HepG2 (cell line): ENCODE data around the gene TMC8. TPM values are rescaled to one million over a fixed set of nuclear protein-coding genes. Genes with fewer than 3 reads are reported as not detected.

ENCODE experiments used
- ATAC-seq: fragments of 200-7000 bp; cut with Tn5 transposase; 3 replicates; pipeline ENCODE4 v1.9.1; 2020; ENCODE audit warnings: mild to moderate bottlenecking, moderate library complexity
- BruUV-seq: library from RNA; stranded (reverse); fragments of 400-500 nt; replicated peaks from 2 replicates; lab custom pipeline; 2021; lab: Mats Ljungman, UMichigan
- CTCF ChIA-PET: fragments of 300-600 bp; formaldehyde crosslinking; extraction: SDS; loops from one replicate; lab custom pipeline; 2021; ENCODE audit warnings: low total read pairs, inconsistent platforms, low intra/inter-chr PET ratio; lab: Yijun Ruan, JAX
- POLR2A ChIA-PET: fragments of 350-600 bp; sonication (Branson Sonifier 250); formaldehyde crosslinking; loops from one replicate; lab custom pipeline; 2020; ENCODE audit warnings: antibody characterized with exemption, inconsistent platforms; lab: Yijun Ruan, JAX
- DNase-seq: peaks from one replicate; pipeline ENCODE4 v3.0.0-alpha.2; 2015; ENCODE audit warnings: low spot score
- FAIRE-seq: peaks from 3 replicates; lab custom pipeline; 2011; peaks lifted over from hg19 to GRCh38; lab: Jason Lieb, UNC
- H2AFZ ChIP-seq: one replicate; pipeline ENCODE4 v1.6.1; 2011; ENCODE audit warnings: low read length, inconsistent platforms
- H3K27ac ChIP-seq: fragments of 300-600 bp; 3 replicates; pipeline ENCODE4 v1.8.0; 2011; ENCODE audit warnings: mixed run types, mild to moderate bottlenecking, mixed read lengths, low read length, inconsistent platforms; ENCODE audit not compliant: insufficient read depth; ENCODE audit errors: extremely low read length
- H3K27me3 ChIP-seq, 2 experiments: fragments of 200-600 bp in 1 of 2; 2 replicates in 1 of 2; 3 replicates in 1 of 2; pipeline versions ENCODE4 v1.6.0 to v1.8.0; 2011; ENCODE audit warnings: low read length in 2 of 2, mild to moderate bottlenecking in 2 of 2, moderate library complexity in 2 of 2, inconsistent platforms in 1 of 2; ENCODE audit not compliant: insufficient read depth in 2 of 2, control insufficient read depth in 1 of 2
- H3K36me3 ChIP-seq, 2 experiments: fragments of 200-600 bp in 1 of 2; replicated peaks in 1 of 2; 2 replicates in 1 of 2; 3 replicates in 1 of 2; pipeline versions ENCODE4 v1.5.1 to v1.8.0; 2011; ENCODE audit warnings: low read length in 2 of 2, inconsistent platforms in 1 of 2; ENCODE audit not compliant: insufficient read depth in 2 of 2, control insufficient read depth in 1 of 2
- H3K4me1 ChIP-seq: 2 replicates; pipeline ENCODE4 v1.5.1; 2012; ENCODE audit warnings: low read length, inconsistent platforms; ENCODE audit not compliant: insufficient read depth
- H3K4me2 ChIP-seq: 2 replicates; pipeline ENCODE4 v1.6.0; 2011; ENCODE audit warnings: low read depth, low read length, inconsistent platforms
- H3K4me3 ChIP-seq, 3 experiments: fragments of 200-600 bp in 1 of 3; sonication (generic), shearing (Covaris generic) in 1 of 3; replicated peaks in 1 of 3; 2 replicates each; pipeline ENCODE4 v1.5.1; 2011 to 2016; ENCODE audit warnings: low read length in 3 of 3, inconsistent platforms in 2 of 3, low read depth in 2 of 3, mild to moderate bottlenecking in 2 of 3, control low read depth in 1 of 3, mixed read lengths in 1 of 3; ENCODE audit not compliant: insufficient read depth in 1 of 3
- H3K79me2 ChIP-seq: one replicate; pipeline ENCODE4 v1.6.1; 2011; ENCODE audit warnings: low read length, inconsistent platforms; ENCODE audit not compliant: insufficient read depth
- H3K9ac ChIP-seq: 2 replicates; pipeline ENCODE4 v1.6.0; 2011; ENCODE audit warnings: mild to moderate bottlenecking, low read depth, low read length, inconsistent platforms; ENCODE audit not compliant: insufficient read depth
- H3K9me3 ChIP-seq: 2 replicates; pipeline ENCODE4 v1.5.1; 2012; ENCODE audit warnings: mild to moderate bottlenecking, low read length
- H4K20me1 ChIP-seq: 2 replicates; pipeline ENCODE4 v1.6.0; 2011; ENCODE audit warnings: inconsistent platforms, mild to moderate bottlenecking, low read length, moderate library complexity; ENCODE audit not compliant: insufficient read depth
- CSRNP1 ChIP-seq: sonication (generic); formaldehyde crosslinking; IDR thresholded peaks from 2 replicates; pipeline ENCODE4 v1.8.1; 2023; ENCODE audit warnings: mild to moderate bottlenecking, missing genetic modification reagents
- HMG20B ChIP-seq: conservative IDR thresholded peaks from 2 replicates; pipeline ENCODE4 v1.6.1; 2016; ENCODE audit warnings: missing genetic modification reagents, missing compliant biosample characterization
- KDM5B ChIP-seq: sonication (generic); formaldehyde crosslinking; IDR thresholded peaks from 2 replicates; pipeline ENCODE4 v1.4.0; 2020; ENCODE audit warnings: missing genetic modification reagents, mild to moderate bottlenecking, borderline replicate concordance
- NCOA5 ChIP-seq: sonication (generic); formaldehyde crosslinking; IDR thresholded peaks from 2 replicates; pipeline ENCODE4 v1.4.0; 2020; ENCODE audit warnings: missing genetic modification reagents
- PRDM10 ChIP-seq: sonication (generic); formaldehyde crosslinking; IDR thresholded peaks from 2 replicates; pipeline ENCODE4 v1.4.0; 2020; ENCODE audit warnings: low read depth, missing genetic modification reagents
- RFX5 ChIP-seq: IDR thresholded peaks from 2 replicates; pipeline ENCODE4 v1.6.1; 2011; ENCODE audit warnings: low read depth, low read length, improper control_type of control experiment
- ZNF326 ChIP-seq: sonication (generic); formaldehyde crosslinking; IDR thresholded peaks from 2 replicates; pipeline ENCODE4 v1.4.0; 2020; ENCODE audit warnings: missing genetic modification reagents, borderline replicate concordance
- ZNF343 ChIP-seq: sonication (generic); formaldehyde crosslinking; IDR thresholded peaks from 2 replicates; pipeline ENCODE4 v1.4.0; 2020; ENCODE audit warnings: mild to moderate bottlenecking, missing genetic modification reagents
- ZNF501 ChIP-seq: sonication (generic); formaldehyde crosslinking; IDR thresholded peaks from 2 replicates; pipeline ENCODE4 v1.5.1; 2020; ENCODE audit warnings: mild to moderate bottlenecking, moderate library complexity, missing genetic modification reagents
- ZNF510 ChIP-seq: sonication (generic); formaldehyde crosslinking; IDR thresholded peaks from 2 replicates; pipeline ENCODE4 v1.4.0; 2020; ENCODE audit warnings: low read depth, mild to moderate bottlenecking, missing genetic modification reagents
- ZNF713 ChIP-seq: sonication (generic); formaldehyde crosslinking; IDR thresholded peaks from 2 replicates; pipeline ENCODE4 v1.4.0; 2020; ENCODE audit warnings: mild to moderate bottlenecking, missing genetic modification reagents
- ZNF782 ChIP-seq: sonication (generic); formaldehyde crosslinking; IDR thresholded peaks from 2 replicates; pipeline ENCODE4 v1.4.0; 2020; ENCODE audit warnings: missing genetic modification reagents, mild to moderate bottlenecking, borderline replicate concordance
- WGBS: methylation state at CpG from one replicate; pipeline ENCODE4 v1.1.6; 2017; ENCODE audit warnings: low lambda C conversion rate; 5-methylcytosine and 5-hydroxymethylcytosine counted together
- in situ Hi-C: cut with HindIII; loops from 2 replicates; pipeline ENCODE4 v1.10.0; 2017; ENCODE audit warnings: low pct_unique_long_range_greater_than_20kb; ENCODE audit not compliant: extremely low pct_ligation_motif_present
- intact Hi-C: fragments of 100-400 bp; cut with micrococcal nuclease; formaldehyde crosslinking; loops from one replicate; pipeline ENCODE4 v1.10.0; 2022; ENCODE audit not compliant: unreplicated experiment
- polyA plus RNA-seq, 8 experiments: library from polyadenylated mRNA; depleted of rRNA in 3 of 8; stranded (reverse) in 7 of 8; unstranded in 1 of 8; fragments of >200 nt; fragmentation: Illumina TruSeq in 4 of 8; extraction: Trizol in 4 of 8; gene quantifications; 2 replicates each; pipeline versions ENCODE4 v1.2.1 to v1.2.3, GENCODE V29; 2011 to 2016; ENCODE audit warnings: low read depth in 4 of 8, missing spikeins in 1 of 8, mixed read lengths in 1 of 8; ENCODE audit not compliant: insufficient read depth in 1 of 8
- total RNA-seq, 5 experiments: library from RNA; depleted of rRNA; stranded (reverse); fragments of >200 nt; fragmentation: Illumina TruSeq; extraction: Trizol; gene quantifications; 2 replicates each; pipeline ENCODE4 v1.2.3, GENCODE V29; 2016; ENCODE audit warnings: low read depth in 1 of 5
- TF ChIP-seq, protein P1 (sequence below): sonication (generic); formaldehyde crosslinking; IDR thresholded peaks from 2 replicates; pipeline ENCODE4 v1.8.0; 2022; ENCODE audit warnings: missing genetic modification reagents, mild to moderate bottlenecking, borderline replicate concordance
- TF ChIP-seq, protein P2 (sequence below): sonication (generic); formaldehyde crosslinking; IDR thresholded peaks from 2 replicates; pipeline ENCODE4 v1.4.0; 2020; ENCODE audit warnings: mild to moderate bottlenecking, missing genetic modification reagents

Gene TMC8
- total and polyA plus RNA-seq, 2 of the 13 experiments (the other 11 are each of a cell fraction or from before 2014, with no cell fraction given) = 0.53 to 7.8 TPM

GRCh38 chr17:78141437-78142118, 11.0 kb downstream of the TMC8 start:
- in situ Hi-C loops (no loop called here), intact Hi-C loops (loop anchor here (1.0 to 5.0 kb wide), 4 partner anchors 18 to 786 kb away; partner anchors contain the start of genes SYNGR2, TIMP2 and USP36)
- FAIRE-seq (no peak), ATAC-seq (no peak), DNase-seq (no peak)
- Histone ChIP-seq H3K27me3 (peaks cover 7 to 26% of the 10 kb centered on the region in 2 experiments; a peak in 4 of 5 replicates), H3K36me3 (no peaks in the 10 kb centered on the region), H2AFZ (no peak overlapping the region), H4K20me1 (no peaks in the 10 kb centered on the region), H3K4me2 (peak overlapping the region; percentile 28; the same call in 1 of the 2 replicates), H3K4me1 (peaks cover 90% of the 10 kb centered on the region), H3K4me3 (no peak overlapping the region; a peak in 1 of 6 replicates), H3K9ac (no peak overlapping the region), H3K27ac (no peak overlapping the region), H3K9me3 (no peaks in the 10 kb centered on the region), H3K79me2 (no peaks in the 10 kb centered on the region)
- WGBS = 26% methylated on average over 14 of the region's 20 CpGs
- POLR2A ChIA-PET = interaction anchor here (0.6 to 1.4 kb wide), 5 partner anchors 10 to 110 kb away, joined by 3 to 11 read pairs (median 3); partner anchors contain the start of genes AFMID and TMC6
- no TSS peak for BruUV-seq
- CTCF ChIA-PET = no interaction called here
- TF ChIP-seq HMG20B (CRISPR knock-in tag) (no peak), ZNF782 (CRISPR knock-in tag) (peak; percentile 52; the same call in 1 of the 2 replicates), KDM5B (peak; percentile 44; the same call in 1 of the 2 replicates), ZNF713 (0 out of 2 replicates have a peak, but pooled peaks have one; percentile 60), CSRNP1 (peak; percentile 62; the same call in 1 of the 2 replicates), RFX5 (no peak), ZNF510 (CRISPR knock-in tag) (0 out of 2 replicates have a peak, but pooled peaks have one; percentile 35), ZNF343 (CRISPR knock-in tag) (0 out of 2 replicates have a peak, but pooled peaks have one; percentile 65), ZNF326 (CRISPR knock-in tag) (no peak), ZNF501 (CRISPR knock-in tag) (0 out of 2 replicates have a peak, but pooled peaks have one; percentile 32), NCOA5 (CRISPR knock-in tag) (no peak), PRDM10 (CRISPR knock-in tag) (peak; percentile 26; the same call in 1 of the 2 replicates)
- TF ChIP-seq, protein P1, sequence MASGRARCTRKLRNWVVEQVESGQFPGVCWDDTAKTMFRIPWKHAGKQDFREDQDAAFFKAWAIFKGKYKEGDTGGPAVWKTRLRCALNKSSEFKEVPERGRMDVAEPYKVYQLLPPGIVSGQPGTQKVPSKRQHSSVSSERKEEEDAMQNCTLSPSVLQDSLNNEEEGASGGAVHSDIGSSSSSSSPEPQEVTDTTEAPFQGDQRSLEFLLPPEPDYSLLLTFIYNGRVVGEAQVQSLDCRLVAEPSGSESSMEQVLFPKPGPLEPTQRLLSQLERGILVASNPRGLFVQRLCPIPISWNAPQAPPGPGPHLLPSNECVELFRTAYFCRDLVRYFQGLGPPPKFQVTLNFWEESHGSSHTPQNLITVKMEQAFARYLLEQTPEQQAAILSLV = peak; percentile 74; the same call in 1 of the 2 replicates
- TF ChIP-seq, protein P2, sequence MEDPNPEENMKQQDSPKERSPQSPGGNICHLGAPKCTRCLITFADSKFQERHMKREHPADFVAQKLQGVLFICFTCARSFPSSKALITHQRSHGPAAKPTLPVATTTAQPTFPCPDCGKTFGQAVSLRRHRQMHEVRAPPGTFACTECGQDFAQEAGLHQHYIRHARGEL (CRISPR knock-in tag) = no peak
